GM12878 (cell line): ENCODE data around the gene RNASE2. TPM values are rescaled to one million over a fixed set of nuclear protein-coding genes. Genes with fewer than 3 reads are reported as not detected.
"Not testable (repeated sequence)": the region's sequence is repeated elsewhere in the genome, so short reads cannot be mapped to it uniquely, and the experiment has no call there.

Source experiments
- ATAC-seq: fragments of 200-7000 bp; cut with Tn5 transposase; 3 replicates; pipeline ENCODE4 v1.9.1; 2020; ENCODE audit warnings: mild to moderate bottlenecking, moderate library complexity
- BruUV-seq: library from RNA; stranded (reverse); fragments of 400-500 nt; replicated peaks from 2 replicates; lab custom pipeline; 2021; lab: Mats Ljungman, UMichigan
- CTCF ChIA-PET: fragments of 300-600 bp; sonication (Branson Sonifier 250); formaldehyde crosslinking; extraction: SDS; loops from one replicate; lab custom pipeline; 2021; ENCODE audit warnings: inconsistent platforms; lab: Yijun Ruan, JAX
- POLR2A ChIA-PET: fragments of 350-600 bp; formaldehyde crosslinking; extraction: SDS; loops from one replicate; lab custom pipeline; 2021; ENCODE audit warnings: inconsistent platforms; lab: Charles Lee
- RAD21 ChIA-PET: fragments of 300-600 bp; sonication (Branson Sonifier 250); formaldehyde crosslinking; loops from one replicate; lab custom pipeline; 2023; ENCODE audit warnings: antibody characterized with exemption; ENCODE audit not compliant: unreplicated experiment; lab: Charles Lee
- SMC1A ChIA-PET: fragments of 300-600 bp; sonication (Branson Sonifier 250); formaldehyde crosslinking; loops from one replicate; lab custom pipeline; 2023; ENCODE audit not compliant: unreplicated experiment, uncharacterized antibody; lab: Charles Lee
- DNase-seq: peaks from one replicate; pipeline ENCODE4 v3.0.0-alpha.2; 2011; ENCODE audit warnings: low read depth, low spot score
- FAIRE-seq: peaks from 3 replicates; lab custom pipeline; 2011; peaks lifted over from hg19 to GRCh38; lab: Jason Lieb, UNC
- H2AFZ ChIP-seq: 2 replicates; pipeline ENCODE4 v1.6.0; 2011; ENCODE audit warnings: low read depth, low read length, control low read depth; ENCODE audit not compliant: control insufficient read depth
- H3K27ac ChIP-seq: 2 replicates; pipeline ENCODE4 v1.5.1; 2011; ENCODE audit warnings: control low read depth; ENCODE audit not compliant: control insufficient read depth, insufficient read depth
- H3K27me3 ChIP-seq, 2 experiments: replicated peaks in 1 of 2; 2 replicates each; pipeline versions ENCODE4 v1.6.0 to v1.6.1; 2011; ENCODE audit warnings: low read length in 1 of 2; ENCODE audit not compliant: control insufficient read depth in 2 of 2, insufficient read depth in 2 of 2
- H3K36me3 ChIP-seq, 2 experiments: 2 replicates each; pipeline ENCODE4 v1.5.1; 2011; ENCODE audit warnings: low read length in 1 of 2; ENCODE audit not compliant: control insufficient read depth in 2 of 2, insufficient read depth in 2 of 2
- H3K4me1 ChIP-seq: 2 replicates; pipeline ENCODE4 v1.6.1; 2011; ENCODE audit warnings: mild to moderate bottlenecking, low read length, moderate library complexity, mixed read lengths; ENCODE audit not compliant: control insufficient read depth, insufficient read depth
- H3K4me2 ChIP-seq: 2 replicates; pipeline ENCODE4 v1.6.0; 2011; ENCODE audit warnings: control low read depth; ENCODE audit not compliant: control insufficient read depth, insufficient read depth
- H3K4me3 ChIP-seq: fragments of 200-600 bp; sonication (generic); 2 replicates; pipeline ENCODE4 v1.5.1; 2016
- H3K79me2 ChIP-seq: 2 replicates; pipeline ENCODE4 v1.6.0; 2011; ENCODE audit warnings: low read length; ENCODE audit not compliant: control insufficient read depth, insufficient read depth
- H3K9ac ChIP-seq: 2 replicates; pipeline ENCODE4 v1.8.0; 2011; ENCODE audit warnings: low read length, control low read depth, mixed read lengths; ENCODE audit not compliant: control insufficient read depth, insufficient read depth
- H3K9me3 ChIP-seq: replicated peaks from 3 replicates; pipeline ENCODE4 v1.5.1; 2011; ENCODE audit warnings: mild to moderate bottlenecking, low read length; ENCODE audit not compliant: control insufficient read depth, insufficient read depth
- H4K20me1 ChIP-seq: 2 replicates; pipeline ENCODE4 v1.6.0; 2011; ENCODE audit not compliant: control insufficient read depth, insufficient read depth
- CBFB ChIP-seq: IDR thresholded peaks from 2 replicates; pipeline ENCODE4 v1.6.1; 2016; ENCODE audit warnings: antibody characterized with exemption, low read depth
- E2F8 ChIP-seq: fragments of 450-650 bp; IDR thresholded peaks from 2 replicates; pipeline ENCODE4 v1.6.1; 2018; ENCODE audit warnings: mild to moderate bottlenecking, low read depth, moderate library complexity; ENCODE audit not compliant: partially characterized antibody
- SMC3 ChIP-seq: IDR thresholded peaks from 2 replicates; pipeline ENCODE4 v1.6.1; 2011; ENCODE audit warnings: low read length, improper control_type of control experiment, borderline replicate concordance
- ZBTB4 ChIP-seq: fragments of 450-650 bp; formaldehyde crosslinking; IDR thresholded peaks from 2 replicates; pipeline ENCODE4 v1.4.0; 2022; ENCODE audit warnings: mild to moderate bottlenecking, moderate library complexity
- ZNF592 ChIP-seq: fragments of 450-650 bp; IDR thresholded peaks from 2 replicates; pipeline ENCODE4 v1.6.1; 2017; ENCODE audit warnings: mild to moderate bottlenecking, moderate library complexity
- WGBS: methylation state at CpG from one replicate; pipeline ENCODE4 v1.1.6; 2016; ENCODE audit warnings: low lambda C conversion rate; ENCODE audit not compliant: insufficient replicate concordance, insufficient coverage; ENCODE audit errors: missing lambda C conversion rate; 5-methylcytosine and 5-hydroxymethylcytosine counted together
- in situ Hi-C: fragments of 300-500 bp; cut with MboI; formaldehyde crosslinking; loops from 9 replicates; pipeline ENCODE4 v1.14.3; 2018; ENCODE audit warnings: mixed read lengths
- intact Hi-C: fragments of 100-400 bp; cut with micrococcal nuclease; formaldehyde crosslinking; loops from one replicate; pipeline ENCODE4 v1.14.2; 2022; ENCODE audit not compliant: unreplicated experiment
- polyA plus RNA-seq, 11 experiments: library from polyadenylated mRNA; depleted of rRNA in 4 of 11; unstranded in 6 of 11; stranded (reverse) in 5 of 11; fragments of >200 nt; fragmentation: Nextera tagmentation in 4 of 11; fragmentation: Illumina TruSeq in 1 of 11; extraction: Ambion mirVana in 4 of 11; extraction: Trizol in 1 of 11; gene quantifications; 1 replicate in 1 of 11; 2 replicates in 10 of 11; pipeline versions ENCODE4 v1.2.1 to v1.2.3, GENCODE V29; 2011 to 2016; ENCODE audit warnings: inconsistent platforms in 2 of 11, missing spikeins in 2 of 11, low read depth in 1 of 11
- total RNA-seq, 4 experiments: library from RNA; depleted of rRNA in 3 of 4; stranded (reverse); fragments of >200 nt in 3 of 4; fragmentation: Illumina TruSeq in 1 of 4; extraction: Trizol in 1 of 4; gene quantifications; 2 replicates each; pipeline versions ENCODE4 v1.2.1 to v1.2.3, GENCODE V29; 2013 to 2021

The RNASE2 gene
- total and polyA plus RNA-seq, 10 of the 15 experiments (the other 5 are each of a cell fraction or from before 2014, with no cell fraction given) = not detected

GRCh38 chr14:20955538-20955873 is 219 bp downstream of the RNASE2 start:
- SMC1A ChIA-PET, DNase-seq, FAIRE-seq, POLR2A ChIA-PET, in situ Hi-C loops, H3K36me3 ChIP-seq, RAD21 ChIA-PET, H3K4me3 ChIP-seq, H3K4me2 ChIP-seq, H4K20me1 ChIP-seq, H3K9me3 ChIP-seq, H2AFZ ChIP-seq, ATAC-seq, H3K27ac ChIP-seq, H3K27me3 ChIP-seq, H3K9ac ChIP-seq, CTCF ChIA-PET, H3K4me1 ChIP-seq, H3K79me2 ChIP-seq, intact Hi-C loops, BruUV-seq: not testable (repeated sequence)
- WGBS = 5% methylated on average over 5 of the region's 5 CpGs

- intact Hi-C loops = no loop called here
- ChIA-PET RAD21 (no interaction called here), SMC1A (no interaction called here), CTCF (interaction anchor here (0.7 kb wide), 1 partner anchor 14 kb away, joined by 3 read pairs; no protein-coding TSS in a partner anchor), POLR2A (no interaction called here)
- in situ Hi-C loops = no loop called here
- no peaks in the 10 kb centered on the region for H4K20me1 ChIP-seq
- DNase-seq (no peak), ATAC-seq (no peak), FAIRE-seq (no peak)
- H3K9me3 ChIP-seq = no peaks in the 10 kb centered on the region; the same call in 2 of the 3 replicates
- WGBS = 60% methylated on average over 11 of the region's 11 CpGs
- peaks cover 0 to 2% of the 10 kb centered on the region in 2 experiments; a peak in 2 of 4 replicates for H3K27me3 ChIP-seq
- BruUV-seq = no TSS peak
- no peak overlapping the region for H3K4me3 ChIP-seq
- H3K9ac ChIP-seq = no peak overlapping the region
- H2AFZ ChIP-seq = no peak overlapping the region
- H3K79me2 ChIP-seq = no peaks in the 10 kb centered on the region
- H3K36me3 ChIP-seq = no peaks in the 10 kb centered on the region
- no peak overlapping the region for H3K4me2 ChIP-seq
- H3K27ac ChIP-seq = no peak overlapping the region
- no peaks in the 10 kb centered on the region for H3K4me1 ChIP-seq
- no peak for TF ChIP-seq ZBTB4
- TF ChIP-seq SMC3 = no peak
- TF ChIP-seq E2F8 = no peak
- no peak for TF ChIP-seq CBFB
- TF ChIP-seq ZNF592 = no peak
Measured at GRCh38 chr14:20956376-20956976, 1.2 kb downstream of the RNASE2 start.
